Measurements from ENCODE around the gene CEP128.

Gene CEP128

GRCh38 chr14:80664576-80664975 is 277.0 kb downstream of the CEP128 start:
- no peak for DNase-seq (ENCODE audit: low spot score)

DNA sequence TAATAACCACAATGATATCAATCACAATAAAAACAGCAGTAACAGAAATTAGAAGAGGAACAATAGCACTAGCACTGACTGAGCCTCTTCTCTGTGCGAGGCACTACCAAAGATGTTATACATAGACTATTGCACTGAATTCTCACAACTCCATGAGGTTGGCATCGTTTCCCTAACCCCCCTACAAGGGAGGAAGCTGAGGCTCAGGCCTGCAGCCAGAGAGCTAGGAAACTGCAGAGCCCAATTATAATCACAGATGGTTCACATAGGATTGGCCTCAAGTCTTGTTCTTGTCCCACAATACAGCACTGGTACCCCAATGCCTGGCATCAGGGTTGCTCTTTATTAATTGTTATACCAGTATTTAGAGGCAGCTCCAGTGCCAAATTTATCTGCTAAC is 278.0 kb downstream of the CEP128 start:
- no peak for DNase-seq (ENCODE audit: low spot score)

- DNase-seq (ENCODE audit: low spot score): no peak
These were observed 281.8 kb downstream of the CEP128 start for GRCh38 chr14:80659783-80660182.

DNA sequence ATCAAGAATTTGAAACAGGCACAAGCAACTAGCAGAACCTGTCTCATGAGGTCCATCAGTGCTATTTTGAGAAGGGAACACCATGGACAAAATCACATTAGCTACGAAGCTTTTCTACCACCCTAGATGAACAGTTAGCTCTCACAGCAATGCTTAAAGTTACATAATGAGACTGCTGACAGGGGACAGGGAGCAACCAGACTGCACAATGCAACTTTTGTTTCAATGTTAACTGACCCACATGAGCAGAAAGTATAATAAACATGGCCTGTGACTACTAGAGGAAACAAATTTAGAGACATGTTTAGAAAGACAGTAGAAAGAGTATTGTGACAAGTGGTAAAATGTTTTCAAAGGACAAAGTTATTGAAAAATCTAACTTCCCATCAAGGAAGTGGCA is 282.8 kb downstream of the CEP128 start:
- no peak for DNase-seq (ENCODE audit: low spot score)

DNA sequence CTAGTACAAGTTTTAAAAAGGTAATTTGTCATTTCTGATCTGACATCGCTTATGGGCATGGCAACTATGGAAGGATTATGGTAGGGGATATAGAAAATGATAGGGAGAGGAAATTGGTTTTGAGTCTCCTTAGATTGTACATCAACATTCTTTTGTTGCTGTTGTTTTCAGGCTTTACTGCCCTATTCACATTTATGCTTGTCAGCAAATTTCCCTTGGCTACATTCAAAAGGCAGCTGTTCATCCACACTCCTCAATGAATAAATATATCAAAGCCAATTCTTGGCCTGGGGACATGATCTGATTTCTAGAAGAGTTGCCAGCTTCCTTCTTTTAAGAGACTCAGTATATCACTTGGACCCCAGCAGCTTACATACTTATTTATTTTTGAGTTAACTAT is 283.4 kb downstream of the CEP128 start:
- DNase-seq (ENCODE audit: low spot score): no peak

GRCh38 chr14:80653956-80654355 is 287.6 kb downstream of the CEP128 start:
- no peak for DNase-seq (ENCODE audit: low spot score)

- no peak for DNase-seq (ENCODE audit: low spot score)
These were observed 295.7 kb downstream of the CEP128 start for GRCh38 chr14:80645667-80646413.

DNA sequence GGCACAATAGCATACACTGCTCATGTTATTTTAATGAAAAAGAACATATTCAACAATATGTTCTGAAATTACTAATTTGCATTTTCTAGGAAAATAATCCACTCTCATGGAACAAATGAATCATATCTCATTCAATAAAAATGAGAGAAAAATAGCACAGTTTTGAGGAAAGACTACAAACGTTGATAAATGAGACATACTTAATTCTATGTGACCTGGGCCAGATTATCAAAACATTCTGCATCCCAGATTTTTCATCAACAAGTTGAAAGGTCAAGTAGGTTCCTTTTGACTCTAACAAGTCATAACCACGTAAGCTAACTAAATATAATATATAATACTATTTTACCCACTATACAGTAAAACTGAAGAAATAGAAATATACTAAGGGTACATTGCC is 296.7 kb downstream of the CEP128 start:
- no peak for DNase-seq (ENCODE audit: low spot score)

DNA sequence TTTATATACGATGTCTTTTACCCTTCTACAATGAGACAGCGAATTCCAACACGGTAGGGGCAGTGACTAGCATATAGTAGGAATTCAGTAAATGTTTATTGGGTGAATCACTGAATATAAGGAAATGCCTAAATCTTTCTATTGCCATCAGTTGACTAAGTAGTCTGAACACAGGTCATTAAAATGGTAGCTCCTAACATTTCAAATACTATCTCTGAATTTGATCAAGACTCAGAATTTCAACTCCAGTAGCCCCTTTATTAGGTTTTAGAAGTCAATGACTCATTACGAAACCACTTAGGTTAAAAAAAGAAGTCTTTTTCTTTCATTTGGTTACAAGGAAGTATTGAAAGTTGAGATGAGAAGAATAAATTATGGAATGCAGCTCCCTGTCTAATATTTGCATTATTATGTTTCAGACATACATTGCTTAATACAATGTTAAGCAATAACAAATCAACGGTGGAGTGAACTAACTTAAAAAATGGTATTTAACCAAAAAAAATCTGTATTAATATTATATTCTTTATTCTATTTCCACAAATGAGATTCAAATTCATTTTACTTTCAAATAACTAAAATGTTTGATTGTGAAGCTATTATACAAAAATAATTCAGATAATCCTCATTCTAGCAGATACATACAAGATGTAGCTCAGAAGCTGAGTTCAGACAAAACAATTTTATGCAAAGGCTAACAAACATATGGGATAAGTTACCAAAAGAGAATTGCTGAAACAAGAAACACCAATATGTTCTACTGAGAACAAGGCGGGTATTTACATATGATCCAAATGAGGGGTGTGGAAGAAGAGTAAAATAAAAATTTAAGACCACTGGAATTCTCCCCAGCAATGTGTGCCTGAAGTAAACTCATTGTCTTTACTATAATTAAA is 302.7 kb downstream of the CEP128 start:
- DNase-seq (ENCODE audit: low spot score): no peak

- DNase-seq (ENCODE audit: low spot score): peak; percentile 21
These were observed 303.6 kb downstream of the CEP128 start for GRCh38 chr14:80637756-80638619.

DNA sequence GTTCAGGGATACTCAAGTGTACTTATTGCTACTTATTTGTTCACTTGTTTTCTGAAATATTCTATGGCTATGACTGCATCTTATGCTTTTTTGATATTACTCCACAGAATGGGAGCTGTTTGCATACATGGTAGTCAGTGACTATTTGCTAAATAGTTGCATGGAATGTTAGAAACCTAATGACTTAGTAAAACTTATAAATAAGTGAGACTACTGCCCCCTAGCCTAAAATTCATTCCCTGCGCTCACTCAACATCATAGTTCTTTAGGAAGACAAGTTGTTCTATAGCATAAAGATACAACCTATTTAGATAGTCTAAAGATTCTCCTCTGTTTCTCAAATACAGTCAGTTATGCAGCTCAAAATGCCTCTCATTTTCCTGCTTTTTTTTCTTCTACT is 305.5 kb downstream of the CEP128 start:
- DNase-seq (ENCODE audit: low spot score): no peak

DNA sequence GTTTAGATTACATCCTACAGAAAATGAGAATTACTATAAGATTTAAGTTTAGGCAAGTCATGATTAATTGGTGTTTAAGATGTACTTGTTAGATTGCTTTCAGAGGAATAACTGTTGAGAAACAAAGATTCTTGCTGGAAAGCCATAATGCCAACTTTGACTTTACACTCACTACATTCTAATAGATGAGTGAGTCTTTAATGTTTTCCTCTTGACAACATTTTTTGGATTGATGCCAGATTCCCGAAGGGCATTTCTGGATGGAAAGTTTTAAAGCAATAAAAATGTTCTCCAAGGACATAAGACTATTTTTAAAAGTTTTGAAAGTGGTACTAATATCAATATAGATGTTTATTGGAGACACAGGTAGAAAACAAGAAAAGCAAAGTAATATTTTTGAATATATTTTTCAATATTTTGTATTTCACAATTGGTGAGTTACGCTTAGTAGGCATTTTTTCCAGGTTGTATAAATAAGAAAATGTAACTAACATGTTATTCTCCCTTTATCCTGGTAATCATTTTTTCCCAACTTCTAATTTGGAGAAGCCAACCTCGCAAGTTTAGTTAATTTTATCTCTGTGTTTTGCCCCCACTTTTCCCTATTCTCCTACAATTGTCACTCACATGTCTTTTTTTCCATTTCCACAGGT is 307.3 kb downstream of the CEP128 start:
- DNase-seq (ENCODE audit: low spot score): no peak

DNA sequence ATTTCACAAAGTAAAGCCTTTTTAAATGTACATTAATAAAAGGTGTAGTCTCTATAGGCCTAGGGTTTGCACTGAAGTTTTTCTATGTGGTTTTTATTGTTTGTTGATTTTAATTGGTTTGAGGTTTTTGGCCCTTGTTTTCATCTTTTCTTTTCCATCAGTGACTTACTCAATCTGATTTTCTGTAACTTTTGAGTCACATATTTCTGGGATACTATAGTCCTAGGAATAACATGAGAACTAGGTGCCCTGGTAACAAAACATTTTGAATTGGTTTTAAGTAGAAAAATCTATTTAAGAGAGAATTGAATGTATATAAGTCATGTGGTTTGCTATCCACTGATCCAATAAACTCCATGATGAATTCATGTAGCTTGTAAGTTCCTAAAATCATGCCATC is 311.9 kb downstream of the CEP128 start:
- DNase-seq (ENCODE audit: low spot score): no peak

GRCh38 chr14:80628547-80628946 is 313.0 kb downstream of the CEP128 start:
- DNase-seq (ENCODE audit: low spot score): no peak

DNA sequence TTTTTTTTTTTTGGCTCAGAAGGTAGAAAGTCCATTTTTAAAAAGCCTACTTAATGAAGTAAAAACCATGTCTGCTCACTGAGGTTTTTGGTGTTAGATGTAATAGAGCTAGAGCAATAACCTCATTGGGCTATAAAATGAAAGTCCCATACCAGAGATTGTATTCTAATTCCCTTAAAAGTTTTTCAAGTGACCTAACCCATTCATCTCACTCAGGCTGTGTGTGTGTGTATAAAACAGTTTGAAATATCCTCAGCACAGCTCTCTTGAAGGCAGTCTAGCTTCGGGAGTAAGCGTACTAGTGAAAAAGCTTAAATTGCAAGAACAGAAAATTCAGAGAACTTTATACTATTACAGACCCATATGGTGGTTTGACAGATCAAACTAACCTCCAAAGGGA is 313.8 kb downstream of the CEP128 start:
- DNase-seq (ENCODE audit: low spot score): no peak

- DNase-seq (ENCODE audit: low spot score): no peak
These were observed 317.0 kb downstream of the CEP128 start for GRCh38 chr14:80624581-80624980.

DNA sequence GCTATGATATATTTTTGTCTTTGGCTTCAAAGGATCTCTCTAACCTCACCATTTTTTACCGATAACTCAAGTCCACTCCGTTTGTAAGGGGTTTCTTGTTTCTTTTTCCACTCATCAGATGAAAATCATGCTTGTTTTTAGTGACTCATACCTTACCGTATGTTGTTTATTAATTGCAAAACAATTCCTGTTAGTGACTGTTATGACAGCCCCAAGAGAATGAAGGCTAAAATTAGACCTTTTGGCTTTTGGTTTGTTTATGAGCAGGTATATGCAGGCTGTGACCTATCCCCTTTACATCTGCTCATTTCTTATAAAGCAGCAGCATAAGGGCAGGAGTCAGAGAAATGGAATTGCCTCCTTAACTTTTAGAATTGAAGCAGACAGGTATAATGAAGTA is 319.8 kb downstream of the CEP128 start:
- DNase-seq (ENCODE audit: low spot score): no peak

DNA sequence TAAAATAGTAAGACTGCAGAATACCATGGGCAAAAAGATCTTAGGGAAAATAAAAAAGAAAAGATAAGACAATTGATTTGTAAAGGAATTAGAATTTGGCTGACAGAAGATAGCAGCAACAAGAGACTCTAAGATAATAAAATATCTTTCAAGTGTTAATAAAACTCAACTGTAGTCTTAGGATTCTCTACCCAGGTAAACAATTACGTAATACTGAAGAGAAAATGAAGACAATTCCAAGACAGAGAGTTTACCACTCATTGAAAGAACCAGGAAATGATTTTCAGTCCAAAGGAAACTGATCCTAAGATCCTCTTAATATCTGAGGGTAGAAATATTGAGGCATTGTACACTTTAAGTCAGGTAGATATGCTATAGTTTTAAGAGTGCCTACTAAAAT is 321.1 kb downstream of the CEP128 start:
- DNase-seq (ENCODE audit: low spot score): no peak

- no peak for DNase-seq (ENCODE audit: low spot score)
These were observed 322.7 kb downstream of the CEP128 start for GRCh38 chr14:80618751-80619329.

- no peak for DNase-seq (ENCODE audit: low spot score)
These were observed 325.7 kb downstream of the CEP128 start for GRCh38 chr14:80615831-80616230.

DNA sequence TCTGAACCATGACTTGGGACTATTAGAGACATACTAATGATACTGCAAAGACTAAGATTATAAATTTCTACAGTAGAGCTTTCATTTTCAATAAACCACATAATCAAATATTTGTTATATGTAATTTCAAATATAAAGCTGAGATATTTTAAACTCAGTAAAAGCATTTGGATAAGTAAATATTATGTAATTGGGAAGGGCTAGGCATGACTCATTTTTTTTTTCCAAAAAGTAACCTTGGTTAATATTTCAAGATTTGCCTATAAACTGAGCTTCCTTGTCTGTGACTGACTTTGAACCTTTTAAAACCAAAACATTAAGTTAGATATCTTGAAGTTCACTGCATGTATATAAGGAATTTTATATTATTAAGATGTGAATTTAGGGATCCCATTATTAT is 332.5 kb downstream of the CEP128 start:
- DNase-seq (ENCODE audit: low spot score): no peak

DNA sequence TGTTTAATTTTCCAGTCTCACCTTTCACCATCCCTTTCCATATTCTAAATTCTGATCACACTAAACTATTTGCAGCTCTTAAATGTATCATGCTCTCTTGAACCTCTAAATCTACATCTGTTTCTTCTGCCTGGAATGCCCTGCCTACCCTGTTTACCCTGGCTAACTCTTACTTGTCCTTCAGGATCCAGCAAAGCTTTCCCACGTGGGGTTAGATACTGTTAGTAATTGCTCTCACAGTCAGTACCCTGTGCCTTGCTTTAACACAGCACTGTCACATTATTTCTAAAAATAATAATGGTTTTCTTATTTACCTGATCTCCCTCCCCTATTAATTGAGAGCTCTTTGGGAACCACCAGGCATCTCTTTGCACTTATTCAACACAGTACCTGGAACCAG is 333.0 kb downstream of the CEP128 start:
- no peak for DNase-seq (ENCODE audit: low spot score)

Data from D341Med (cell line).